Ishikawa (cell line): ENCODE measurements around the gene MAP4K3.

Experiments used
- CEBPB ChIP-seq: IDR thresholded peaks from 2 replicates; pipeline ENCODE4 v1.6.1; 2012
- CREB1 ChIP-seq: IDR thresholded peaks from 2 replicates; pipeline ENCODE4 v1.6.1; 2012; ENCODE audit warnings: low read depth
- EGR1 ChIP-seq: IDR thresholded peaks from 2 replicates; pipeline ENCODE4 v1.6.1; 2012
- EP300 ChIP-seq: IDR thresholded peaks from 2 replicates; pipeline ENCODE4 v1.6.1; 2012; ENCODE audit warnings: borderline replicate concordance
- FOXM1 ChIP-seq: IDR thresholded peaks from 2 replicates; pipeline ENCODE4 v1.6.1; 2012; ENCODE audit warnings: low read depth, borderline replicate concordance
- MAX ChIP-seq: IDR thresholded peaks from 2 replicates; pipeline ENCODE4 v1.6.1; 2012
- NFIC ChIP-seq: IDR thresholded peaks from 2 replicates; pipeline ENCODE4 v1.6.1; 2012
- RAD21 ChIP-seq: IDR thresholded peaks from 2 replicates; pipeline ENCODE4 v1.6.1; 2012; ENCODE audit warnings: low read depth
- REST ChIP-seq: IDR thresholded peaks from 2 replicates; pipeline ENCODE4 v1.6.1; 2012; ENCODE audit warnings: low read depth, mild to moderate bottlenecking
- TAF1 ChIP-seq: IDR thresholded peaks from 2 replicates; pipeline ENCODE4 v1.6.1; 2012; ENCODE audit warnings: low read depth, mild to moderate bottlenecking
- TCF12 ChIP-seq: IDR thresholded peaks from 2 replicates; pipeline ENCODE4 v1.6.1; 2012; ENCODE audit warnings: low read depth
- TEAD4 ChIP-seq: IDR thresholded peaks from 2 replicates; pipeline ENCODE4 v1.6.1; 2012
- USF1 ChIP-seq: IDR thresholded peaks from 2 replicates; pipeline ENCODE4 v1.6.1; 2012
- YY1 ChIP-seq: IDR thresholded peaks from 2 replicates; pipeline ENCODE4 v1.6.1; 2012; ENCODE audit warnings: low read depth
- ZBTB7A ChIP-seq: IDR thresholded peaks from 2 replicates; pipeline ENCODE4 v1.6.1; 2012; ENCODE audit warnings: low read depth

Gene MAP4K3

GRCh38 chr2:39468579-39469451 is 31.7 kb upstream of the MAP4K3 start:
- TF ChIP-seq CEBPB (peak; percentile 49; the same call in 1 of the 2 replicates), USF1 (no peak)

- TF ChIP-seq FOXM1 (no peak), YY1 (no peak), TAF1 (no peak), USF1 (no peak), ZBTB7A (no peak), RAD21 (no peak), EP300 (no peak)
Observed at GRCh38 chr2:39466311-39466710, 29.2 kb upstream of the MAP4K3 start.

- no peak for TF ChIP-seq YY1
- no peak for TF ChIP-seq RAD21
- no peak for TF ChIP-seq CEBPB
- TF ChIP-seq EP300 = no peak
- TF ChIP-seq EGR1 = no peak
- TF ChIP-seq TEAD4 = no peak
- no peak for TF ChIP-seq USF1
- no peak for TF ChIP-seq ZBTB7A
- no peak for TF ChIP-seq REST
- TF ChIP-seq TAF1 = no peak
- no peak for TF ChIP-seq FOXM1
- no peak for TF ChIP-seq TCF12
- TF ChIP-seq CREB1 = no peak
- TF ChIP-seq MAX = no peak
- no peak for TF ChIP-seq NFIC
Observed at GRCh38 chr2:39464864-39465263, 27.8 kb upstream of the MAP4K3 start.

- TF ChIP-seq FOXM1 (no peak), EGR1 (no peak), TEAD4 (no peak), TCF12 (no peak), CREB1 (no peak), NFIC (no peak), YY1 (no peak), EP300 (no peak), RAD21 (no peak), CEBPB (no peak)
Observed at GRCh38 chr2:39455826-39456225, 18.7 kb upstream of the MAP4K3 start.

- TF ChIP-seq RAD21 (no peak), YY1 (no peak), EP300 (no peak), MAX (no peak), REST (no peak), ZBTB7A (no peak), USF1 (no peak), CREB1 (no peak), EGR1 (no peak), FOXM1 (no peak), CEBPB (no peak), TAF1 (no peak), NFIC (no peak), TCF12 (no peak), TEAD4 (no peak)
Observed at GRCh38 chr2:39452396-39452795, 15.3 kb upstream of the MAP4K3 start.
